ENCODE results near the gene TUT4.

GRCh38 chr1:52571783-52572182 is 18.9 kb upstream of the TUT4 start:
- no peak for TF ChIP-seq EGR1 (IDR thresholded peaks at IDR 0.05)
- no peak for TF ChIP-seq YY1 (IDR thresholded peaks at IDR 0.05; ENCODE audit: low read depth)
